D721Med (cell line): ENCODE data around the gene SKAP1.
"Not testable (repeated sequence)": the region's sequence is repeated elsewhere in the genome, so short reads cannot be mapped to it uniquely, and the experiment has no call there.

Experiments used
- DNase-seq: peaks from one replicate; pipeline ENCODE4 v3.0.0; 2011; ENCODE audit warnings: low spot score; ENCODE audit not compliant: insufficient read length
- FAIRE-seq: peaks from 2 replicates; lab custom pipeline; 2011; peaks lifted over from hg19 to GRCh38; lab: Jason Lieb, UNC
- CTCF ChIP-seq: IDR thresholded peaks from 2 replicates; pipeline ENCODE4 v1.5.1; 2012; ENCODE audit warnings: mild to moderate bottlenecking, control low read depth; ENCODE audit not compliant: insufficient read depth; ENCODE audit errors: missing control alignments

The SKAP1 gene

GRCh38 chr17:48427598-48427997 lies 2.4 kb downstream of the SKAP1 start:
- DNase-seq (no peak), FAIRE-seq (no peak)
- TF ChIP-seq CTCF = no peak

- FAIRE-seq = no peak
- no peak for DNase-seq
Observed at GRCh38 chr17:48426761-48427500, 3.1 kb downstream of the SKAP1 start.

GRCh38 chr17:48426019-48426665 lies 3.9 kb downstream of the SKAP1 start:
- no peak for TF ChIP-seq CTCF
- FAIRE-seq (no peak), DNase-seq (no peak)

More at GRCh38 chr17:48426761-48427500, 3.1 kb downstream of the SKAP1 start:
- no peak for TF ChIP-seq CTCF

- DNase-seq, FAIRE-seq: not testable (repeated sequence)
Observed at GRCh38 chr17:48422060-48422459, 8.0 kb downstream of the SKAP1 start.

GRCh38 chr17:48420823-48421222 lies 9.2 kb downstream of the SKAP1 start:
- TF ChIP-seq CTCF = no peak
- no peak for FAIRE-seq
- no peak for DNase-seq

- DNase-seq (no peak), FAIRE-seq (no peak)
- TF ChIP-seq CTCF = no peak
Observed at GRCh38 chr17:48416971-48417370, 13.0 kb downstream of the SKAP1 start.

- no peak for FAIRE-seq
- no peak for DNase-seq
- TF ChIP-seq CTCF = no peak
Observed at GRCh38 chr17:48413613-48414405, 16.2 kb downstream of the SKAP1 start.
